HepG2 (cell line): ENCODE data around the gene TOM1L2. TPM values are rescaled to one million over a fixed set of nuclear protein-coding genes. Genes with fewer than 3 reads are reported as not detected.

Experiments used
- ATF6 ChIP-seq: sonication (generic); formaldehyde crosslinking; conservative IDR thresholded peaks from 2 replicates; pipeline ENCODE4 v1.4.0; 2020; ENCODE audit warnings: missing genetic modification reagents
- BORCS8-MEF2B ChIP-seq: sonication (generic); formaldehyde crosslinking; IDR thresholded peaks from 2 replicates; pipeline ENCODE4 v1.8.0; 2022; ENCODE audit warnings: mild to moderate bottlenecking, missing genetic modification reagents
- GATAD1 ChIP-seq: IDR thresholded peaks from 2 replicates; pipeline ENCODE4 v1.6.1; 2016; ENCODE audit warnings: missing genetic modification reagents, missing compliant biosample characterization
- HNF1B ChIP-seq: sonication (generic); formaldehyde crosslinking; IDR thresholded peaks from 2 replicates; pipeline ENCODE4 v1.5.1; 2020; ENCODE audit warnings: mild to moderate bottlenecking, moderate library complexity, missing genetic modification reagents
- ISL2 ChIP-seq: sonication (generic); formaldehyde crosslinking; IDR thresholded peaks from 2 replicates; pipeline ENCODE4 v1.5.0; 2020; ENCODE audit warnings: missing genetic modification reagents
- MYPOP ChIP-seq: sonication (generic); formaldehyde crosslinking; IDR thresholded peaks from 2 replicates; pipeline ENCODE4 v1.8.1; 2023; ENCODE audit warnings: mild to moderate bottlenecking, moderate library complexity, missing genetic modification reagents
- NFKBIZ ChIP-seq: IDR thresholded peaks from 2 replicates; pipeline ENCODE4 v1.6.1; 2018; ENCODE audit warnings: missing genetic modification reagents, missing compliant biosample characterization
- NR3C1 ChIP-seq: sonication (generic); formaldehyde crosslinking; IDR thresholded peaks from 2 replicates; pipeline ENCODE4 v1.4.0; 2020; ENCODE audit warnings: missing genetic modification reagents
- PAWR ChIP-seq: sonication (generic); formaldehyde crosslinking; IDR thresholded peaks from 2 replicates; pipeline ENCODE4 v1.4.0; 2020; ENCODE audit warnings: missing genetic modification reagents, mild to moderate bottlenecking, borderline replicate concordance
- POLR2G ChIP-seq: fragments of 200-400 bp; formaldehyde crosslinking; IDR thresholded peaks from 2 replicates; pipeline ENCODE4 v1.6.1; 2018; ENCODE audit warnings: mild to moderate bottlenecking, low read depth, low read length, moderate library complexity
- RCOR2 ChIP-seq: IDR thresholded peaks from 2 replicates; pipeline ENCODE4 v1.6.1; 2016; ENCODE audit warnings: missing biosample characterization, missing genetic modification reagents
- SAP130 ChIP-seq: IDR thresholded peaks from 2 replicates; pipeline ENCODE4 v1.6.1; 2016; ENCODE audit warnings: low read depth
- SIN3B ChIP-seq: fragments of 150-350 bp; IDR thresholded peaks from 2 replicates; pipeline ENCODE4 v1.6.1; 2014; ENCODE audit warnings: low read length
- THAP11 ChIP-seq: IDR thresholded peaks from 2 replicates; pipeline ENCODE4 v1.6.1; 2016; ENCODE audit warnings: missing biosample characterization, missing genetic modification reagents
- TP53 ChIP-seq: sonication (generic); formaldehyde crosslinking; conservative IDR thresholded peaks from 2 replicates; pipeline ENCODE4 v1.4.0; 2020; ENCODE audit warnings: missing genetic modification reagents
- ZBTB49 ChIP-seq: sonication (generic); formaldehyde crosslinking; IDR thresholded peaks from 2 replicates; pipeline ENCODE4 v1.4.0; 2020; ENCODE audit warnings: missing genetic modification reagents, borderline replicate concordance
- ZBTB7A ChIP-seq: sonication (generic); formaldehyde crosslinking; IDR thresholded peaks from 2 replicates; pipeline ENCODE4 v1.8.0; 2022; ENCODE audit warnings: mild to moderate bottlenecking, missing genetic modification reagents
- ZNF274 ChIP-seq: sonication (generic); formaldehyde crosslinking; IDR thresholded peaks from 2 replicates; pipeline ENCODE4 v1.5.1; 2020; ENCODE audit warnings: mild to moderate bottlenecking, missing genetic modification reagents
- ZNF275 ChIP-seq: sonication (generic); formaldehyde crosslinking; IDR thresholded peaks from 2 replicates; pipeline ENCODE4 v1.8.0; 2022; ENCODE audit warnings: missing genetic modification reagents, mild to moderate bottlenecking, inconsistent platforms, borderline replicate concordance
- ZNF30 ChIP-seq: sonication (generic); formaldehyde crosslinking; IDR thresholded peaks from 2 replicates; pipeline ENCODE4 v1.5.0; 2020; ENCODE audit warnings: mild to moderate bottlenecking, missing genetic modification reagents
- ZNF317 ChIP-seq: sonication (generic); formaldehyde crosslinking; IDR thresholded peaks from 2 replicates; pipeline ENCODE4 v1.5.0; 2020; ENCODE audit warnings: mild to moderate bottlenecking, missing genetic modification reagents
- ZNF83 ChIP-seq: sonication (generic); formaldehyde crosslinking; IDR thresholded peaks from 2 replicates; pipeline ENCODE4 v1.4.0; 2020; ENCODE audit warnings: missing genetic modification reagents, mild to moderate bottlenecking, borderline replicate concordance
- polyA plus RNA-seq, 8 experiments: library from polyadenylated mRNA; depleted of rRNA in 3 of 8; stranded (reverse) in 7 of 8; unstranded in 1 of 8; fragments of >200 nt; fragmentation: Illumina TruSeq in 4 of 8; extraction: Trizol in 4 of 8; gene quantifications; 2 replicates each; pipeline versions ENCODE4 v1.2.1 to v1.2.3, GENCODE V29; 2011 to 2016; ENCODE audit warnings: low read depth in 4 of 8, missing spikeins in 1 of 8, mixed read lengths in 1 of 8; ENCODE audit not compliant: insufficient read depth in 1 of 8
- total RNA-seq, 5 experiments: library from RNA; depleted of rRNA; stranded (reverse); fragments of >200 nt; fragmentation: Illumina TruSeq; extraction: Trizol; gene quantifications; 2 replicates each; pipeline ENCODE4 v1.2.3, GENCODE V29; 2016; ENCODE audit warnings: low read depth in 1 of 5

The TOM1L2 gene
- total and polyA plus RNA-seq, 2 of the 13 experiments (the other 11 are each of a cell fraction or from before 2014, with no cell fraction given) = 4.7 to 7.4 TPM

GRCh38 chr17:17812211-17813054, 159.8 kb downstream of the TOM1L2 start (continued):
- TF ChIP-seq ATF6 (CRISPR knock-in tag) = 0 out of 2 replicates have a peak, but pooled peaks have one; percentile 16
- no peak for TF ChIP-seq THAP11 (CRISPR knock-in tag)
- no peak for TF ChIP-seq ZNF83
- no peak for TF ChIP-seq MYPOP (CRISPR knock-in tag)
- TF ChIP-seq ZNF275 = no peak
- no peak for TF ChIP-seq ZNF30 (CRISPR knock-in tag)
- no peak for TF ChIP-seq ZBTB49 (CRISPR knock-in tag)
- TF ChIP-seq ZBTB7A (CRISPR knock-in tag) = no peak; the same call in 1 of the 2 replicates
- no peak for TF ChIP-seq TP53 (CRISPR knock-in tag)
- TF ChIP-seq GATAD1 (CRISPR knock-in tag) = no peak
- TF ChIP-seq HNF1B = peak; percentile 50; the same call in 1 of the 2 replicates
- TF ChIP-seq ISL2 = no peak; the same call in 1 of the 2 replicates
- TF ChIP-seq SAP130 = no peak; the same call in 1 of the 2 replicates
- TF ChIP-seq ZNF274 (CRISPR knock-in tag) = no peak
- TF ChIP-seq RCOR2 (CRISPR knock-in tag) = no peak
- no peak for TF ChIP-seq NR3C1 (CRISPR knock-in tag)
- TF ChIP-seq BORCS8-MEF2B (CRISPR knock-in tag) = peak; percentile 15; the same call in 1 of the 2 replicates
- TF ChIP-seq POLR2G = no peak
- TF ChIP-seq PAWR (CRISPR knock-in tag) = no peak
- no peak for TF ChIP-seq SIN3B
- no peak for TF ChIP-seq NFKBIZ (CRISPR knock-in tag)
- no peak for TF ChIP-seq ZNF317
